ENCODE data around the gene DQX1.
A peak's percentile ranks its signal among the peaks of the same experiment; 100 is the strongest.

Gene DQX1

GRCh38 chr2:74512744-74513604 lies 13.1 kb downstream of the DQX1 start:
- no peak for DNase-seq

GRCh38 chr2:74511104-74511989 lies 14.7 kb downstream of the DQX1 start:
- DNase-seq: no peak

DNA sequence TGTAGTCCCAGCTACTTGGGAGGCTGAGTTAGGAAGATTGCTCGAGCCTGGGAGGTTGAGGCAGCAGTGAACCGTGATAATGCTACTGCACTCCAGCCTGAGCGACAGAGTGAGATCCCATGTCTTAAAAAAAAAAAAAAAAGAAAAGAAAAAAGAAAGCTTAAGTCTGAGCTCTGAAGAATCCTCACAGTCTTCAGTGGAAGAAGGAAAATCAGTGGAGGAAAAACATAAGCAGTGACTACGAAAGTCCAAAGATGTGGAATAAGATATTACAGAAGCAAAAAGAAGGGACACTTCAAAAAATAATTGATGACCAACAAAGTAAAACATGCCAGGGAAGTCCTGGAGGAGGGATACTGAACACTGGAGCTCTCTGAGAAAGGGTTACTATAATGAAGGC lies 15.8 kb downstream of the DQX1 start:
- DNase-seq: no peak

GRCh38 chr2:74507926-74508520 lies 18.0 kb downstream of the DQX1 start:
- DNase-seq: peak in 13 of 51 donors; percentile 10 to 55 (median 25)

GRCh38 chr2:74507145-74507925 lies 18.7 kb downstream of the DQX1 start, which contains the start of gene PCGF1:
Gene PCGF1 (minus strand): TSS chr2:74507695. CDS start chr2:74507668, 27 bp downstream.
- peak; percentile 77 to 100 (median 95) for DNase-seq

DNA sequence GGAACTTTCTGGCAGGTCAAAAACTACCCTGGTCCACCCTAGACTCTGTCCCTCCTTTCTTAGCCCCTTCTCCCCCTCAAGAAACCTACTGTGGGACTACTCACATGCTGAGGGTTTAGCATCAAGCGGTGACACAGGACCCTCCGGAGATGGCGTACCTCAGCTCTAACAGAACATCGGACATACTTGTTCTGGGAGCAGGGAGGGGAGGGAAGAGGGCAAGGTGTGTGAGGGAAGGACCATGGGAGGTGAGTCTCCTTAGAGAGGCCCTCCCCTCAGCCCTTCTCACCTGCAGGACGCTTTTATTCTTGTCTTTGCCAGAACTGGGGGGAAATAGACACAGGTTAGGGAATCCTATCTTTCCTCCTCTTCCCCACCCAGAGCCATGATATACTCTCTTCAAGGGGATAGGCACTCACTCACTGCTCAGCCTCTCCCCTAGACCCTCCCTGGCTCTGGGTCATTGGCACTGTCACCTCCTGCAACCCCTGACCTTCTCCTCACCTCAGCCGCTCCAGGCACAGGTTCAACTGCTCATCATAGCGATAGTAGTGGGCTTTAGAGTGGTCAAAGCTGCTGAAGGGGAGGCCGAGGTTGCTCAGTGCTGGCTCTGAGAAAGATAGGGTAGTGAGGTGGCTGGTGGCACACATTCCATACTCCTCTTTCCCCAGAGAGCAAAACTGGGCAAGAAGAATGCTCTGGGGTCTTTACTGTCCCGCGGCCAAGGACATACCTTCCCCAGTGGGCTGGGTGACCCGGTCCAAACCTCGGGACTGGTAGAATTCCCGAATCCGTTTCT lies 20.4 kb downstream of the DQX1 start:
- no peak for DNase-seq

DNA sequence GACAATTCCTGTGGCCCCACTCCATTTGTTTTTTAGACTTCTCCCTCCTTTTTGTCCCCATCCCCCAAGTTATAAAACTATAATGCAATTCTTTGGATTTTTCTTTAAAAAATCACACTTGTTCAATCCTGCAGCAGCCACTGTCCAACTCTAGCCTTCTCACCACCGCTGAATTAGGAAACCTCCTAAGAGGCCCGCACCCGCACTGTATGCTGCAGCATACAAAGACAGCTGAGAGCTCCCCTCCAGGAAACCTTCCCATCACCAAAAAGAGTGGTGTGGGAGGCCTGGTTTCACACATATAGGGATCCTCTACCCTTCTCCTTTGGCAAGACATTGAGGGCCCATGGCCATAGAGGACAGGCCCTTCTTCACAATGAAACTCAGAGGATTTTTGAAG lies 21.4 kb downstream of the DQX1 start:
- no peak for DNase-seq

DNA sequence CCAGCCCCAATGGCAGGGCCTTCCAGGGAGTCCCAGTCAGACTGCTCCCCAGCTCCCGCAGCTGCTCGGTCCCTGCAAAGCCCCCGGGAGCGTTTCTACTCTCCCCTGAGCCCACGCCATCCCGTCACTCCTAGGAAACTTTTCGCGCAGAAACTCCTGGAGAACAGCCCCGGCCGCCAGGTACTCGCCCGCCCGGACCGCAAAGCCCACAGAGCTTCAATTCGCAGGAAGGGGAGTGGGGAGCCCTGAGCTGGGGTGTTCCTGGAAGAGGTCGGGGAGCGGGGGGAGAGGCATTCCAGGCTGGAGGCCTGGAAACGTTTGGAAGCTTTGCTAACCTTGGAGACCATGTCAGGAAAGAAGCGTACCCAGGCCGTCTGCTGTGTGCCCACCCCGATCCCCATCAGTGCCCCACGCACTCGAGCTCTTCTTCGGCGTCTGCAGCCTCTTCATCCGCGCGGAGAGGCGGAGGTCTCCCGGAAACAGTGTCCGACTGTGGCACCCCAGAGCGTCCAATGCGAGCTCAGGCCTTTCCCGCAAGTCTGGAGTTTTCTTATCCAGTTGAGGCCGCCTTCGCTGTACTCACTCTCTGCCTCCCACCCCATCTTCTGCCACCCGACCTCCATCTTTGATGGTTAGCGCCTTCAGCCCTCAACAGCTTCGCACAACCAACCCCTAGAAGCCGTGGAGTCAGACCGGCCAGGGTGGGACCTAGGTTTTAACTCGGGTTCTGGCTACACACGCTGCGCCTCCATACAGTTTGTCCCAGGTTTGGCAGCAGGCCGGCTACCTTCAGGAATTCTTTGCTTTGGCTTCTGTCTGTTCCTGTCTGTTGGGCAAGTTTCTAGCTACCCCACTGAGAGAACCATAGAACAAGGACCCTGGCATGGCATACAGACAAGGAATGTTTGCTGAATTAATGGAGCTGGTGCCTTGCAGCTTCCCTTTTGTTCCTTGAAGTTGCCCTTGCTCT lies 22.2 kb downstream of the DQX1 start:
- no peak for DNase-seq

DNA sequence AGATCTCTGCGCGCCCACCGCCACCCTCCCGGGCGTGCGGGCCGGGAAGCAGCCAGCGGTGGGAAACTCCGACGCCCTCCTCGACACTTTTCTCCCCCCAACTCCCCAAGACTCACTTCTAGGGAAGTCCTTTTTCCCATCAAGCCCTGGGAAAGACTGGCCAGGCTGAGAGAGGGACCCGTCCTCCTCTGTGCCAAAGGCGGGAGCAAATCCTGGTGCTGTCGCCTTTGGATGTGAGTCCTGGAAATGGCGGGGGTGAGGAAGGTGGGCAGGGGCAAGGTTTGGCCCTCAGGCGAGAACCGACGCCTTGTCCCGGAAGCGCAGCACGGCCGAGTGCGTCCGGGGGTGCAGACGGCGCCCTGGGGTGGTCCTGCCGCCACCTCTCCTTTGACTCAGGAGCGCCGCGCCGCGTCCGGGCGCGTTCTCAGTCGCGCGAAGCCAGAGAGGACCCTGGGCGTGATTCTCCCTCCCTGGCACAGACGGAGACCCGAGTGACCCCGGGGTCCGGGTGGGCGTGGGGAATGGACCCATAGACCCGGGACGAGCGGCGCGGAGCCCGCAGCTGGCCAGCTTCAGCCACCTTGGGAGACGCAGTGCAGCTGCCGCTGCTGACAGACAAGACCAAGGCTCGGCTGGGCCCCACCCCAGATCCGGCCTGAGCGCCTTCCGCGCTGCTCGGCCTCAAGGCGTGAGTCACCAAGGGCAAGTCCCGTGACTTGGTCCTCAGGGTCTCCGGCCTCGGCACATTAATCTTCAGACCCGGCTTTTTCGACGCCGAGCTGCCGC lies 23.1 kb downstream of the DQX1 start:
- peak in 3 of 51 donors; percentile 1 to 18 (median 3) for DNase-seq

- DNase-seq: no peak
Measured at GRCh38 chr2:74502147-74502719, 23.8 kb downstream of the DQX1 start.

GRCh38 chr2:74501335-74502071 lies 24.5 kb downstream of the DQX1 start:
- no peak for DNase-seq

DNA sequence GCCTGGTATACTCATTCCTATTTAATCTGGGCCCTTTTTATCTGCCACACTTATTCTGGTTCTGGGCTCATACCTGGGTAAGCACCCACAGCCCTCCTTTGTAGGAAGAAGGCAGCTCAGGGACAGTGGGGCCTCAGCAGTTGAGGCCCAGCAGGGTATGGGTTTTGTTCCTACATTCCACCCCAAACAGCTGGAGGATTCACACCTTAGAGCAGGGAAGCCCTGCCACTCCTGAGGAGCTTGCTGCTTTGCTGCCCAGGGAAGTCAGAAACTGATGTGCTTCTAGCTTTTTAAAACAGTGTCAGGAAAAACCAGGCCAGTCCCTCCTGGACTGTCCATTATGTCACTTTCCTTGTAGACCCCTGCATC lies 25.5 kb downstream of the DQX1 start:
- no peak for DNase-seq

GRCh38 chr2:74499940-74500577 lies 26.0 kb downstream of the DQX1 start:
- no peak for DNase-seq

GRCh38 chr2:74499267-74499939 lies 26.6 kb downstream of the DQX1 start, which contains the start of gene LBX2:
Gene LBX2 (minus strand): TSS chr2:74499603. CDS start chr2:74499537, 66 bp downstream.
- DNase-seq: no peak

DNA sequence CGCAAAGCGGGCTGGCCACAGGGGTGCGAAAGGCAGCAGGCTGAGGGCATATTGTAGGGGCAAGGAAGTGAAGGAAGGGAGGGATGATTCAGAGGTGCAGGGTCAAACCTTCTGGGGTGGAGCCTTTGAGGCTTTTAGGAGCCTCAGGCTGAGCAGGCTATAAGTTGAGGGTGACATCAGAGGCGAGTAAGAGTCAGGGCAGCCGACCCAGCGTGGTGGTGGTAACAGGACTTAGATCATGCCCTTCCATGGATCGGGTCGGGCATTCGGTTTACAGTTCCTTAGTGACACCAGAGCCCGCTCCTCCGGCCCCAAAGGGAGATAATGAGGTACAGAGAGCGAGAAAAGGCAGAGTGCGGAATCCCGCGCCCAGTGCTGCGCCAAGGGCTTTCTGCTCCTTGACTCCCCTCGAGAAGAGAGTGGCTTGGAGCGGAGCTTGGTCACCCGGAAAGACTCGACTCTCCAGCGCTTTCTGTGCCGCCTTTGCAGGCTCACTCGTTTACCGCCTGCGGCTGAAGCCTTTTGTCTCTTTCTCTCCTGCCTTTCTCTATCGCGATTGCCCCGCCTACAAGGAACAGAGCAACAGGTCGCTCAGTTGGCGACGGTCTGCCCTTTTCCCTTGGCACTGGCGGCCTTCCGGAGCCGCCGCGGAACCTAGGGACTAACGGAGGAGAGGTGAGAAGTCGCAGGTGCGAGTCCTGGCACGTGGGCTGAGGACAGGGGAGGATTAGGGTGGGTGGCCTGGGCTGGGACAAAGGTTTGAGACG lies 27.3 kb downstream of the DQX1 start:
- no peak for DNase-seq

Data from hypothalamus (tissue), 51 donors.